Suprapubic skin (tissue), 4 donors: ENCODE measurements around the gene MYBPC1.

Source experiments
- EP300 ChIP-seq: sonication (generic); formaldehyde crosslinking; IDR thresholded peaks from one replicate; pipeline ENCODE4 v1.6.1; 2017; ENCODE audit warnings: antibody characterized with exemption
- POLR2A ChIP-seq, 2 donors: fragments of 450-650 bp; IDR thresholded peaks; one replicate each; pipeline ENCODE4 v1.6.1; 2017; ENCODE audit warnings: antibody characterized with exemption in 2 of 2, mild to moderate bottlenecking in 2 of 2, moderate library complexity in 2 of 2
- POLR2AphosphoS5 ChIP-seq, 3 donors: sonication (generic); formaldehyde crosslinking; IDR thresholded peaks; one replicate each; pipeline ENCODE4 v1.6.1; 2017; ENCODE audit warnings: antibody characterized with exemption in 3 of 3
- TF ChIP-seq, protein P1 (sequence below), 2 donors: fragments of 200-600 bp in 1 of 2; fragments of 450-650 bp in 1 of 2; sonication (generic) in 1 of 2; IDR thresholded peaks; one replicate each; pipeline ENCODE4 v1.5.1; 2016 to 2019; ENCODE audit warnings: antibody characterized with exemption in 2 of 2, mild to moderate bottlenecking in 1 of 2, moderate library complexity in 1 of 2

DNA sequence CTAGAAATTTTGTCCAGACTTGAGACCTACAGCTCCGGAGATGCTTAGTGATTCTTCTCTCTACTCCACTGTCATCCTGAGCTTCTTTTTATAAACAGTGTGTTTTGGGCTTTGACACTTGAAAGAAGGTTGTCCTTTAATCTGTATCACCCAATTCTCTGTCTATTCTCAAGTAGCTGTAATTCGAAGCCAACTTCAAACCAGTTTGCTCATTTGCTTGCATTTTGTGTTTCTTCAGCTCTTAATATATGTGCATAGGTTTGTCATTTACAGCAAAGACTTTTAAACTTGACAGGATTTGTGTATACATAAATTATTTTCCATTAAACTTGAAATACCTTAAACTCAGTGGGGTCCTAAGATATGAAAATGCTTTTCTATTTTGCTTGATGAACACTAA, 16.4 kb upstream of the MYBPC1 start:
- TF ChIP-seq, protein P1, sequence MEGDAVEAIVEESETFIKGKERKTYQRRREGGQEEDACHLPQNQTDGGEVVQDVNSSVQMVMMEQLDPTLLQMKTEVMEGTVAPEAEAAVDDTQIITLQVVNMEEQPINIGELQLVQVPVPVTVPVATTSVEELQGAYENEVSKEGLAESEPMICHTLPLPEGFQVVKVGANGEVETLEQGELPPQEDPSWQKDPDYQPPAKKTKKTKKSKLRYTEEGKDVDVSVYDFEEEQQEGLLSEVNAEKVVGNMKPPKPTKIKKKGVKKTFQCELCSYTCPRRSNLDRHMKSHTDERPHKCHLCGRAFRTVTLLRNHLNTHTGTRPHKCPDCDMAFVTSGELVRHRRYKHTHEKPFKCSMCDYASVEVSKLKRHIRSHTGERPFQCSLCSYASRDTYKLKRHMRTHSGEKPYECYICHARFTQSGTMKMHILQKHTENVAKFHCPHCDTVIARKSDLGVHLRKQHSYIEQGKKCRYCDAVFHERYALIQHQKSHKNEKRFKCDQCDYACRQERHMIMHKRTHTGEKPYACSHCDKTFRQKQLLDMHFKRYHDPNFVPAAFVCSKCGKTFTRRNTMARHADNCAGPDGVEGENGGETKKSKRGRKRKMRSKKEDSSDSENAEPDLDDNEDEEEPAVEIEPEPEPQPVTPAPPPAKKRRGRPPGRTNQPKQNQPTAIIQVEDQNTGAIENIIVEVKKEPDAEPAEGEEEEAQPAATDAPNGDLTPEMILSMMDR (IDR thresholded peaks at IDR 0.05): no peak
- TF ChIP-seq EP300 (no peak), POLR2A (IDR thresholded peaks at IDR 0.05) (no peak), POLR2AphosphoS5 (IDR thresholded peaks at IDR 0.05) (no peak)
